Caco-2 (cell line): ENCODE results near the gene TNNT2. TPM values are rescaled to one million over a fixed set of nuclear protein-coding genes. Genes with fewer than 3 reads are reported as not detected.
A peak's percentile ranks its signal among the peaks of the same experiment; 100 is the strongest.

ENCODE experiments used
- Bru-seq: library from RNA; stranded (reverse); fragments of 400-500 nt; gene quantifications from one replicate; lab custom pipeline; 2021; lab: Mats Ljungman, UMichigan
- BruChase-seq, 2 experiments: library from RNA; stranded (reverse); fragments of 400-500 nt; gene quantifications; one replicate each; lab custom pipeline; 2021; lab: Mats Ljungman, UMichigan
- BruUV-seq: library from RNA; stranded (reverse); fragments of 400-500 nt; replicated peaks from 2 replicates; lab custom pipeline; 2021; lab: Mats Ljungman, UMichigan
- CTCF ChIA-PET: fragments of 300-600 bp; sonication (Branson Sonifier 250); formaldehyde crosslinking; loops from one replicate; lab custom pipeline; 2022; ENCODE audit warnings: antibody characterized with exemption; lab: Charles Lee
- POLR2A ChIA-PET: fragments of 300-600 bp; sonication (Branson Sonifier 250); formaldehyde crosslinking; loops from one replicate; lab custom pipeline; 2022; ENCODE audit warnings: antibody characterized with exemption; lab: Charles Lee
- DNase-seq, 2 experiments: peaks; one replicate each; pipeline versions ENCODE4 v3.0.0 to v3.0.0-alpha.2; 2020 to 2022
- H3K27me3 ChIP-seq: replicated peaks from 2 replicates; pipeline ENCODE4 v1.6.0; 2011; ENCODE audit warnings: low read length; ENCODE audit not compliant: control insufficient read depth, insufficient read depth
- H3K36me3 ChIP-seq: 2 replicates; pipeline ENCODE4 v1.5.1; 2011; ENCODE audit warnings: low read length; ENCODE audit not compliant: control insufficient read depth, insufficient read depth
- H3K4me1 ChIP-seq: fragments of 250-450 bp; sonication (Bioruptor Pico); 2 replicates; pipeline ENCODE4 v1.5.1; 2020; ENCODE audit warnings: mild to moderate bottlenecking
- H3K4me3 ChIP-seq: 2 replicates; pipeline ENCODE4 v1.5.1; 2011; ENCODE audit warnings: low read depth, mild to moderate bottlenecking, control low read depth, low read length
- H3K9me3 ChIP-seq: fragments of 250-450 bp; sonication (Bioruptor Pico); 2 replicates; pipeline ENCODE4 v1.5.1; 2020; ENCODE audit warnings: mild to moderate bottlenecking, moderate library complexity
- H3K27ac Mint-ChIP-seq: one replicate; pipeline ENCODE4 v1.8.0; 2022; ENCODE audit warnings: mixed read lengths; ENCODE audit not compliant: unreplicated experiment
- H3K27me3 Mint-ChIP-seq: one replicate; pipeline ENCODE4 v1.8.0; 2022; ENCODE audit warnings: mixed read lengths; ENCODE audit not compliant: insufficient read depth, unreplicated experiment
- H3K36me3 Mint-ChIP-seq: one replicate; pipeline ENCODE4 v1.8.0; 2022; ENCODE audit warnings: mild to moderate bottlenecking, mixed read lengths; ENCODE audit not compliant: insufficient read depth, unreplicated experiment
- H3K4me1 Mint-ChIP-seq: one replicate; pipeline ENCODE4 v1.8.0; 2022; ENCODE audit warnings: low read depth, mixed read lengths; ENCODE audit not compliant: unreplicated experiment
- H3K4me3 Mint-ChIP-seq: one replicate; pipeline ENCODE4 v1.8.0; 2022; ENCODE audit warnings: mild to moderate bottlenecking, moderate library complexity, mixed read lengths; ENCODE audit not compliant: unreplicated experiment
- H3K9me3 Mint-ChIP-seq: one replicate; pipeline ENCODE4 v1.8.0; 2022; ENCODE audit warnings: mixed read lengths; ENCODE audit not compliant: unreplicated experiment
- CTCF ChIP-seq, 2 experiments: fragments of 200-600 bp in 1 of 2; IDR thresholded peaks; 1 replicate in 1 of 2; 2 replicates in 1 of 2; pipeline versions ENCODE4 v1.5.1 to v1.8.0; 2011 to 2022; ENCODE audit warnings: antibody characterized with exemption in 1 of 2, control low read depth in 1 of 2, inconsistent platforms in 1 of 2, low read depth in 1 of 2, low read length in 1 of 2, mild to moderate bottlenecking in 1 of 2, moderate library complexity in 1 of 2; ENCODE audit not compliant: insufficient read depth in 1 of 2, severe bottlenecking in 1 of 2, unreplicated experiment in 1 of 2
- intact Hi-C: fragments of 100-400 bp; cut with micrococcal nuclease; formaldehyde crosslinking; loops from one replicate; pipeline ENCODE4 v1.10.0; 2022; ENCODE audit not compliant: unreplicated experiment
- long read RNA-seq: library from polyadenylated mRNA; stranded (forward); transcript quantifications from one replicate; pipeline ENCODE4 v2.0.0, GENCODE V29; 2022
- total RNA-seq: library from RNA; stranded (reverse); gene quantifications from 2 replicates; pipeline ENCODE4 v1.2.3, GENCODE V29; 2022

TNNT2 gene
- total RNA-seq: 5.9 and 7.3 TPM in 2 replicates
- Bru-seq, nascent RNA: percentile 44 among the genes with signal in this experiment
- percentile 58 among the genes with signal in this experiment for BruChase-seq, experiment 1, labeled RNA remaining after a 2-hour chase
- percentile 68 among the genes with signal in this experiment for BruChase-seq, experiment 2, labeled RNA remaining after a 6-hour chase
- long read RNA-seq: 0 reads

GRCh38 chr1:201377611-201378092, at the start of gene TNNT2:
TNNT2 (minus strand) TSS chr1:201377680; CDS start chr1:201373254, 4,426 bp downstream.
- H3K27ac Mint-ChIP-seq: peak within 1 kb of the TSS; percentile 95
- no peaks in the 10 kb centered on the region for H3K9me3 Mint-ChIP-seq
- Histone ChIP-seq H3K4me1 (peaks cover 43% of the 10 kb centered on the region), H3K4me3 (no peak within 1 kb of the TSS), H3K9me3 (no peaks in the 10 kb centered on the region), H3K36me3 (peaks cover 3% of the 10 kb centered on the region; the same call in 1 of the 2 replicates), H3K27me3 (no peaks in the 10 kb centered on the region)
- DNase-seq: no peak
- H3K27me3 Mint-ChIP-seq: no peaks in the 10 kb centered on the region
- POLR2A ChIA-PET: no interaction called here
- intact Hi-C loops: no loop called here
- H3K4me1 Mint-ChIP-seq: peaks cover 36% of the 10 kb centered on the region
- no TSS peak for BruUV-seq
- peak within 1 kb of the TSS; percentile 56 for H3K4me3 Mint-ChIP-seq
- peaks cover 30% of the 10 kb centered on the region for H3K36me3 Mint-ChIP-seq
- CTCF ChIA-PET: no interaction called here
- no peak for TF ChIP-seq CTCF (IDR thresholded peaks at IDR 0.05; ENCODE audit: insufficient read depth in 1 of 2, low read depth in 1 of 2, low read length in 1 of 2, severe bottlenecking in 1 of 2, unreplicated experiment in 1 of 2)

- DNase-seq: no peak
- Mint-ChIP-seq H3K9me3 (no peaks in the 10 kb centered on the region), H3K36me3 (no peaks in the 10 kb centered on the region), H3K4me1 (no peaks in the 10 kb centered on the region), H3K4me3 (no peak overlapping the region), H3K27me3 (no peaks in the 10 kb centered on the region), H3K27ac (no peak overlapping the region)
- POLR2A ChIA-PET: no interaction called here
- Histone ChIP-seq H3K4me3 (no peak overlapping the region), H3K9me3 (no peaks in the 10 kb centered on the region), H3K27me3 (no peaks in the 10 kb centered on the region), H3K36me3 (no peaks in the 10 kb centered on the region), H3K4me1 (no peaks in the 10 kb centered on the region)
- intact Hi-C loops: no loop called here
- no peak for TF ChIP-seq CTCF (IDR thresholded peaks at IDR 0.05; ENCODE audit: insufficient read depth in 1 of 2, low read depth in 1 of 2, low read length in 1 of 2, severe bottlenecking in 1 of 2, unreplicated experiment in 1 of 2)
- no TSS peak for BruUV-seq
- CTCF ChIA-PET: no interaction called here
These were observed 49.2 kb upstream of the TNNT2 start for GRCh38 chr1:201426479-201427310.

DNA sequence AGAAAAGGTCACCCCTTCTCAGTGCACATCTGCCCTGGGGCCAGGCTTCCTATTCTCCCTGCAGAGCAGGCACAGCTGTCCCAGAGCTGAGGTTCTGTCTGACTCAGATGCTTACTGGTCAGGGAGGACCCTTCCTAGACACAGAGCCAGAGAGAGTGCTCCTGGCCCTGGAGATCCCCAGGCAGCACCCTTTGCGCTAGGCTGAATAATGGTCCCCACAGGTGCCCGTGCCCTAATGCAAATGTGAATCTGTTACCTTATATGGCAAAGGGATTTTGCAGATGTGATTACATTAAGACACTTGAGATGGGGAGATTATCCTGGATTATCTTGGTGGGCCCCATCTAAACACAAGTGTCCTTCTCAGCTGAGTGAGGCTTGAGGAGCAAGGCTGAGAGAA, 46.7 kb upstream of the TNNT2 start:
- Mint-ChIP-seq H3K4me1 (no peaks in the 10 kb centered on the region), H3K27ac (no peak overlapping the region), H3K27me3 (no peaks in the 10 kb centered on the region), H3K36me3 (no peaks in the 10 kb centered on the region), H3K9me3 (no peaks in the 10 kb centered on the region), H3K4me3 (no peak overlapping the region)
- POLR2A ChIA-PET: no interaction called here
- no peaks in the 10 kb centered on the region for H3K27me3 ChIP-seq
- CTCF ChIA-PET: no interaction called here
- DNase-seq: no peak
- no peaks in the 10 kb centered on the region for H3K9me3 ChIP-seq
- no peaks in the 10 kb centered on the region for H3K36me3 ChIP-seq
- BruUV-seq: no TSS peak
- intact Hi-C loops: no loop called here
- no peak for TF ChIP-seq CTCF (IDR thresholded peaks at IDR 0.05; ENCODE audit: insufficient read depth in 1 of 2, low read depth in 1 of 2, low read length in 1 of 2, severe bottlenecking in 1 of 2, unreplicated experiment in 1 of 2)
- H3K4me1 ChIP-seq: peaks cover 7% of the 10 kb centered on the region
- H3K4me3 ChIP-seq: no peak overlapping the region
